ENCODE results near the gene S100A14. TPM values are rescaled to one million over a fixed set of nuclear protein-coding genes. Genes with fewer than 3 reads are reported as not detected.

S100A14 gene
- polyA plus RNA-seq, 4 donors = 356 to 952 (median 630) TPM

- Histone ChIP-seq H3K27ac (ENCODE audit: low read depth in 1 of 3, low read length in 2 of 3) (no peak overlapping the region), H3K9me3 (ENCODE audit: control insufficient read depth in 2 of 2, insufficient read depth in 1 of 2, low read depth in 1 of 2, low read length in 1 of 2) (no peaks in the 10 kb centered on the region), H3K36me3 (ENCODE audit: control insufficient read depth in 3 of 3, insufficient read depth in 2 of 3, low read depth in 1 of 3, low read length in 3 of 3) (peaks cover 10 to 49% (median 16%) of the 10 kb centered on the region in 3 donors), H3K27me3 (ENCODE audit: control insufficient read depth in 3 of 3, insufficient read depth in 3 of 3, low read length in 3 of 3) (no peaks in the 10 kb centered on the region), H3K4me1 (ENCODE audit: control insufficient read depth in 3 of 3, insufficient read depth in 2 of 3, low read depth in 1 of 3, low read length in 2 of 3) (peaks cover 6 to 40% (median 7%) of the 10 kb centered on the region in 3 donors), H3K4me3 (ENCODE audit: low read depth in 1 of 3, low read length in 3 of 3) (no peak overlapping the region)
- WGBS, 3 donors = 94 to 97% (median 95%) methylated on average over 9 of the region's 9 CpGs
- DNase-seq (no peak), FAIRE-seq (no peak)
Measured at GRCh38 chr1:153636312-153636711, 20.2 kb upstream of the S100A14 start.

GRCh38 chr1:153635872-153636271, 19.7 kb upstream of the S100A14 start:
- Histone ChIP-seq H3K9me3 (ENCODE audit: control insufficient read depth in 2 of 2, insufficient read depth in 1 of 2, low read depth in 1 of 2, low read length in 1 of 2) (no peaks in the 10 kb centered on the region), H3K4me3 (ENCODE audit: low read depth in 1 of 3, low read length in 3 of 3) (no peak overlapping the region), H3K27ac (ENCODE audit: low read depth in 1 of 3, low read length in 2 of 3) (no peak overlapping the region), H3K27me3 (ENCODE audit: control insufficient read depth in 3 of 3, insufficient read depth in 3 of 3, low read length in 3 of 3) (no peaks in the 10 kb centered on the region), H3K36me3 (ENCODE audit: control insufficient read depth in 3 of 3, insufficient read depth in 2 of 3, low read depth in 1 of 3, low read length in 3 of 3) (peaks cover 10 to 49% (median 13%) of the 10 kb centered on the region in 3 donors), H3K4me1 (ENCODE audit: control insufficient read depth in 3 of 3, insufficient read depth in 2 of 3, low read depth in 1 of 3, low read length in 2 of 3) (peaks cover 6 to 43% (median 7%) of the 10 kb centered on the region in 3 donors)
- WGBS, 3 donors = 80 to 86% (median 86%) methylated on average over 7 of the region's 7 CpGs
- FAIRE-seq (no peak), DNase-seq (no peak)

- no peak for FAIRE-seq
- H3K36me3 ChIP-seq (ENCODE audit: control insufficient read depth in 3 of 3, insufficient read depth in 2 of 3, low read depth in 1 of 3, low read length in 3 of 3) = peaks cover 7 to 32% (median 10%) of the 10 kb centered on the region in 3 donors
- H3K27ac ChIP-seq (ENCODE audit: low read depth in 1 of 3, low read length in 2 of 3) = peak within 1 kb of the TSS; percentile 94 to 100 (median 98)
- no peaks in the 10 kb centered on the region for H3K9me3 ChIP-seq (ENCODE audit: control insufficient read depth in 2 of 2, insufficient read depth in 1 of 2, low read depth in 1 of 2, low read length in 1 of 2)
- H3K27me3 ChIP-seq (ENCODE audit: control insufficient read depth in 3 of 3, insufficient read depth in 3 of 3, low read length in 3 of 3) = no peaks in the 10 kb centered on the region
- peak within 1 kb of the TSS; percentile 66 to 82 (median 74) for H3K4me3 ChIP-seq (ENCODE audit: low read depth in 1 of 3, low read length in 3 of 3)
- DNase-seq = peak; percentile 99
- peaks cover 6 to 60% (median 7%) of the 10 kb centered on the region in 3 donors for H3K4me1 ChIP-seq (ENCODE audit: control insufficient read depth in 3 of 3, insufficient read depth in 2 of 3, low read depth in 1 of 3, low read length in 2 of 3)
- WGBS, 3 donors = 2 to 4% (median 3%) methylated on average over 64 to 65 of the region's 65 CpGs
Measured at GRCh38 chr1:153633754-153634665, 17.9 kb upstream of the S100A14 start, which contains the start of gene CHTOP. Gene CHTOP, plus strand, starts transcription at chr1:153634066. Its CDS starts 2,523 bp downstream, at chr1:153636589.

GRCh38 chr1:153633161-153633753, 17.1 kb upstream of the S100A14 start:
- Histone ChIP-seq H3K36me3 (ENCODE audit: control insufficient read depth in 3 of 3, insufficient read depth in 2 of 3, low read depth in 1 of 3, low read length in 3 of 3) (peaks cover 3 to 27% (median 10%) of the 10 kb centered on the region in 3 donors), H3K9me3 (ENCODE audit: control insufficient read depth in 2 of 2, insufficient read depth in 1 of 2, low read depth in 1 of 2, low read length in 1 of 2) (no peaks in the 10 kb centered on the region), H3K4me3 (ENCODE audit: low read depth in 1 of 3, low read length in 3 of 3) (peak overlapping the region in 1 of 3 donors; percentile 82), H3K27ac (ENCODE audit: low read depth in 1 of 3, low read length in 2 of 3) (peak overlapping the region in 2 of 3 donors; percentile 98 to 100), H3K27me3 (ENCODE audit: control insufficient read depth in 3 of 3, insufficient read depth in 3 of 3, low read length in 3 of 3) (no peaks in the 10 kb centered on the region), H3K4me1 (ENCODE audit: control insufficient read depth in 3 of 3, insufficient read depth in 2 of 3, low read depth in 1 of 3, low read length in 2 of 3) (peaks cover 6 to 65% (median 7%) of the 10 kb centered on the region in 3 donors)
- 37 to 59% (median 44%) methylated on average over 18 of the region's 18 CpGs for WGBS, 3 donors
- DNase-seq (peak in 1 of 2 donors; percentile 69), FAIRE-seq (no peak)

GRCh38 chr1:153631047-153632022, 15.2 kb upstream of the S100A14 start:
- WGBS, 3 donors = 58 to 73% (median 65%) methylated on average over 10 of the region's 10 CpGs
- Histone ChIP-seq H3K4me3 (ENCODE audit: low read depth in 1 of 3, low read length in 3 of 3) (no peak overlapping the region), H3K27ac (ENCODE audit: low read depth in 1 of 3, low read length in 2 of 3) (peak overlapping the region in 2 of 3 donors; percentile 40 to 62), H3K9me3 (ENCODE audit: control insufficient read depth in 2 of 2, insufficient read depth in 1 of 2, low read depth in 1 of 2, low read length in 1 of 2) (no peaks in the 10 kb centered on the region), H3K4me1 (ENCODE audit: control insufficient read depth in 3 of 3, insufficient read depth in 2 of 3, low read depth in 1 of 3, low read length in 2 of 3) (peaks cover 4 to 72% (median 7%) of the 10 kb centered on the region in 3 donors), H3K36me3 (ENCODE audit: control insufficient read depth in 3 of 3, insufficient read depth in 2 of 3, low read depth in 1 of 3, low read length in 3 of 3) (peaks cover 0 to 12% (median 4%) of the 10 kb centered on the region in 3 donors), H3K27me3 (ENCODE audit: control insufficient read depth in 3 of 3, insufficient read depth in 3 of 3, low read length in 3 of 3) (no peaks in the 10 kb centered on the region)
- DNase-seq = peak; percentile 66 to 67
- no peak for FAIRE-seq

- WGBS, 3 donors = 86 to 89% (median 88%) methylated on average over 7 of the region's 7 CpGs
- no peak for FAIRE-seq
- DNase-seq = no peak
- peaks cover 0 to 7% (median 0%) of the 10 kb centered on the region in 3 donors for H3K36me3 ChIP-seq (ENCODE audit: control insufficient read depth in 3 of 3, insufficient read depth in 2 of 3, low read depth in 1 of 3, low read length in 3 of 3)
- peak overlapping the region in 1 of 3 donors; percentile 62 for H3K27ac ChIP-seq (ENCODE audit: low read depth in 1 of 3, low read length in 2 of 3)
- H3K9me3 ChIP-seq (ENCODE audit: control insufficient read depth in 2 of 2, insufficient read depth in 1 of 2, low read depth in 1 of 2, low read length in 1 of 2) = no peaks in the 10 kb centered on the region
- no peak overlapping the region for H3K4me3 ChIP-seq (ENCODE audit: low read depth in 1 of 3, low read length in 3 of 3)
- H3K27me3 ChIP-seq (ENCODE audit: control insufficient read depth in 3 of 3, insufficient read depth in 3 of 3, low read length in 3 of 3) = no peaks in the 10 kb centered on the region
- H3K4me1 ChIP-seq (ENCODE audit: control insufficient read depth in 3 of 3, insufficient read depth in 2 of 3, low read depth in 1 of 3, low read length in 2 of 3) = peaks cover 3 to 69% (median 3%) of the 10 kb centered on the region in 3 donors
Measured at GRCh38 chr1:153630384-153630783, 14.3 kb upstream of the S100A14 start.

- no peak for DNase-seq
- Histone ChIP-seq H3K4me3 (ENCODE audit: low read depth in 1 of 3, low read length in 3 of 3) (no peak overlapping the region), H3K36me3 (ENCODE audit: control insufficient read depth in 3 of 3, insufficient read depth in 2 of 3, low read depth in 1 of 3, low read length in 3 of 3) (peaks cover 0 to 8% (median 0%) of the 10 kb centered on the region in 3 donors), H3K27me3 (ENCODE audit: control insufficient read depth in 3 of 3, insufficient read depth in 3 of 3, low read length in 3 of 3) (no peaks in the 10 kb centered on the region), H3K9me3 (ENCODE audit: control insufficient read depth in 2 of 2, insufficient read depth in 1 of 2, low read depth in 1 of 2, low read length in 1 of 2) (no peaks in the 10 kb centered on the region), H3K4me1 (ENCODE audit: control insufficient read depth in 3 of 3, insufficient read depth in 2 of 3, low read depth in 1 of 3, low read length in 2 of 3) (peaks cover 3 to 69% (median 3%) of the 10 kb centered on the region in 3 donors), H3K27ac (ENCODE audit: low read depth in 1 of 3, low read length in 2 of 3) (peak overlapping the region in 1 of 3 donors; percentile 6)
- FAIRE-seq = no peak
- WGBS, 3 donors = 91 to 100% (median 100%) methylated on average over 1 of the region's 1 CpG
Measured at GRCh38 chr1:153629971-153630370, 13.8 kb upstream of the S100A14 start.
